ENCODE measurements around the gene PAPPA2.

The PAPPA2 gene

DNA sequence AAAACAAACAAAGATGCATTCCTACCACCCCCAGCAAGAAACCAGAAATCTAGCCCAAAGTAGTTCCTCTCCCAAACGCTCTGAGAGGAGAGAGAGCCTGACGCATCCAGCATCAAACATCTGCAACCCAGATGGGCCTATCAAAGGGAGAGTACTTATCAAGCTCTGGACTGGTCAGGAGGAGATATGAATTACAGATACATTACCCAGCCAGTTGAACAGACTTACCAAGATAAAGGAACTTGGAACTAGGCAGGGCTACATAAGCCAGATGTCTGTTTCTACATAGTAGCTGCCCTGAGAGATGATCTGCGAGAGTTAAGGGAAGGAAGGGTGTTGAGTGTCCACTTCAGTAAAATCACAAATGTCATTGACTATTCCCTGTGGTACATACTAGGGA, 138.4 kb downstream of the PAPPA2 start:
- H3K4me3 ChIP-seq (ENCODE audit: low read length), result no peak overlapping the region
- no peak for DNase-seq (ENCODE audit: low read depth)
- TF ChIP-seq, protein P1, sequence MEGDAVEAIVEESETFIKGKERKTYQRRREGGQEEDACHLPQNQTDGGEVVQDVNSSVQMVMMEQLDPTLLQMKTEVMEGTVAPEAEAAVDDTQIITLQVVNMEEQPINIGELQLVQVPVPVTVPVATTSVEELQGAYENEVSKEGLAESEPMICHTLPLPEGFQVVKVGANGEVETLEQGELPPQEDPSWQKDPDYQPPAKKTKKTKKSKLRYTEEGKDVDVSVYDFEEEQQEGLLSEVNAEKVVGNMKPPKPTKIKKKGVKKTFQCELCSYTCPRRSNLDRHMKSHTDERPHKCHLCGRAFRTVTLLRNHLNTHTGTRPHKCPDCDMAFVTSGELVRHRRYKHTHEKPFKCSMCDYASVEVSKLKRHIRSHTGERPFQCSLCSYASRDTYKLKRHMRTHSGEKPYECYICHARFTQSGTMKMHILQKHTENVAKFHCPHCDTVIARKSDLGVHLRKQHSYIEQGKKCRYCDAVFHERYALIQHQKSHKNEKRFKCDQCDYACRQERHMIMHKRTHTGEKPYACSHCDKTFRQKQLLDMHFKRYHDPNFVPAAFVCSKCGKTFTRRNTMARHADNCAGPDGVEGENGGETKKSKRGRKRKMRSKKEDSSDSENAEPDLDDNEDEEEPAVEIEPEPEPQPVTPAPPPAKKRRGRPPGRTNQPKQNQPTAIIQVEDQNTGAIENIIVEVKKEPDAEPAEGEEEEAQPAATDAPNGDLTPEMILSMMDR (IDR thresholded peaks at IDR 0.05; ENCODE audit: insufficient read depth, low read depth, low read length, missing control alignments), result no peak

DNA sequence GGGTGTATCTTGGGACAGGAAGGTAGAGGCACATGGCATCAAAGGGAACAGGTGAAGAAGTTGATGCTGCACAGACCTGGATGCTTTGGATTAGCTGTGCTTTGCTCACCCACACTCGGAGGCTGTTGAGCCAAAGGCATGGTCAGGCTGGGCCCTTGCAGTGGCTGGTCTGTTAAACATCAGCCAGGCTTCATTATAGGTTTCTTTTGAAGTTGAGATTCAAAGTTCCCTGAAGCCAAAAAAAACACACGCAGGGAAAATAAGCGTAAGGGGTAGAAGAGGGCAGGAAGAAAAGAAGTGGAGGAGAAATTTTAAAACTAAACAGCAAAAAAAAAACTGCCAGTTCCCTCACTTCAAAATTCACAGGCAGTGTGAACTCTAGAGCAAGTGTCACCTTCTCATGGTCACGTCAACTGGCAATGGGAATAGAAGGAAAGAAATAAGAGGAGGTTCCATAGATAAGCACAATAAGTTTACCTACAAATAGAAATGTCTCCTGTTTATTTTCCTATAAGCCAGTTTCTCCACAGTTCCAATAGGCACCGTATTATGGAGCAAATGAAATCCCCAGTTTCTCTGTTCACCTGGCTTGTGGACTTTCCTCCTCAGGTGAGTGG, 139.5 kb downstream of the PAPPA2 start:
- TF ChIP-seq, protein P1 (IDR thresholded peaks at IDR 0.05; ENCODE audit: insufficient read depth, low read depth, low read length, missing control alignments), result no peak
- no peak for DNase-seq (ENCODE audit: low read depth)
- H3K4me3 ChIP-seq (ENCODE audit: low read length), result no peak overlapping the region

DNA sequence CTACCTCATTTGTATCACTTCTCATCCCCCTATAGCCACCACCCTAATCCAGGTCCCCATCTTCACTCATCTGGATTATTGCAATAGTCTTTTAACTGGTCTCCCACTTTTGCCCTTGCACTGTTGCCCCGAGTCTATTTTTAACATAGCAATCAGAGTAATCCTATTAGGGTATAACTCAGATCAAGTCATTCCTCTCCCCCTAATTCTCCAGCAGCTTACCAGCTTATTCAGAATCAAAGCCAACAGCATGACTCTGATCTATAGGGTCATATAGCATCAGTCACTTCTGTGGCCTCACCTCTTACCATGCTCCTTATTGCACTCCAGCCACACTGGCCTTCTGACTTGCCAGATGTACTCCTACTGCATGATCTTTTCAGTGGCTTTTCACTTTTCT, 140.7 kb downstream of the PAPPA2 start:
- no peak for DNase-seq (ENCODE audit: low read depth)
- TF ChIP-seq, protein P1 (IDR thresholded peaks at IDR 0.05; ENCODE audit: insufficient read depth, low read depth, low read length, missing control alignments), result no peak
- no peak overlapping the region for H3K4me3 ChIP-seq (ENCODE audit: low read length)

DNA sequence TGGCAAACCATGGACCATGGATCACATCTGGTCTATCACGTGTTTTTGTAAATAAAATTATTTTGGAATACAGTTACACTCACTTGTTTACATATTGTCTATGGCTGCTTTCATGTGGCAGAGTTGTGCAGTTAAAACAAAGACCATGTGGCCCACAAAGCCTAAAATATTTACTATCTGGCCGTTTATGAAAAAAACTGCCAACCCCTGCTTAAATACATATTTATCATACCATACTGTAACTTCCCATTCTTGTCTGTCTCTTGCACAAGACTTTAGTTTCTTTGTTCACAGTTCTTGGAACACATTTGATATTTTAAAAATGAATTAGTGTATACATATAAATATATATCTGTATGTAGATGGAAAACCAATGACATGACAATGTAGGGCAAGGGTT, 141.5 kb downstream of the PAPPA2 start:
- no peak for DNase-seq (ENCODE audit: low read depth)
- no peak overlapping the region for H3K4me3 ChIP-seq (ENCODE audit: low read length)
- TF ChIP-seq, protein P1 (IDR thresholded peaks at IDR 0.05; ENCODE audit: insufficient read depth, low read depth, low read length, missing control alignments), result no peak

DNA sequence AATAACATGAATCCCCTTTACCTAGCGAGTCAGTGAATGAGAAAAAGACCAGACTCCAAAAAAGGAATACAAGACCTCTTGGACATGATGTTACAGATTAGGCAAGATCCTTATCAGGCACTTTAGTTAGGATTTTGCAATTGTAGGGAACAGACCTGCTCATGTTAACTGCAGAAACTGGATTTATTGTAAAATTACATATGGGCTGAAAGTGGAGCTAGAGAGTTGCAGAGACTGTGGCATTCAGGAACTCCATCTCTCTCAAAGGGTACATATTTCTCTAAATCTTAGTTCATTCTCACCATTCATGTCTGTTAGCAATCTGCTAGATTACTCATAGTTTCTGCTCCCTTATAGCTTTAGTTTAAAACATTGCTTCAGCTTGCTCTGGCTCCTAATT, 142.2 kb downstream of the PAPPA2 start:
- no peak for DNase-seq (ENCODE audit: low read depth)
- TF ChIP-seq, protein P1 (IDR thresholded peaks at IDR 0.05; ENCODE audit: insufficient read depth, low read depth, low read length, missing control alignments), result no peak

DNA sequence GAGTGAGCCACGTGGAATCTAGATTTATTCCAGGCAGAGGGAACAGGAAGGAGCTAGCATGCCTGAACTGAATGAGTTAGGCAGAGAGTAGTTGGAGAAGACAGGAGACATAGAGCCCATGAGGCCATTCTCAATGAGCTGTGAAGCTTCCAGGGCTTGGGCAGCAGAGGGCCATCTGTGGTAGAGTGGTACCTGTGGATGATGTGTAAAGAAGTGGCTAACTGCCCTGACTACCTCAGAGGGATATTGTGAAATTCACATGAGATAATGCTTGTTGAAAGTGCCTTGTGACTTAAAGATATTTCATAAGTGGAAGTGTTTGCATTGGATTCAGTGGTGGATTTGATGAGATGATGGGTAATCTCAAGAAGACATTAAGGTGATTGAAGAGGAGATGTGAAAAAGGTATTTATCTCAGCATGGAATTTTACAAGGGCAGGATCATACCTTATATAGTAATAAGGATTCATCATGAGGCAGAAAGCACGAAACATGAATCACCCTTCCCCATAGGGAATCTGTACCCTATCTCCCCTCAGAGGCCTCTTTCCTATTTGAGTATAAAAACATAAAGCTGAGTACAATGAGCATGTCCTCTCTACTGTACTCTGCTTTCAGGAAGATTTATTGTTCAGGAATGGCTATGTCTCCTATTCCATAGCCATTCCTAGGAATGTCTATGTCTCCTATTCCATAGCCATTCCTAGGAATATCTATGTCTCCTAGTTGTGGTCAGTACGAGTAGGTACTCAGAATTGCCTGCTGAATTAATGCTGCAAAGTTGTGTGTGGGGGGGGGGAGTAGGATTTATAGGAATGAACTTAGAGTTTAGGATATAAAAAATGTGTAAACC, 146.8 kb downstream of the PAPPA2 start:
- no peak overlapping the region for H3K4me3 ChIP-seq (ENCODE audit: low read length)
- DNase-seq (ENCODE audit: low read depth), result peak; percentile 27
- TF ChIP-seq, protein P1 (IDR thresholded peaks at IDR 0.05; ENCODE audit: insufficient read depth, low read depth, low read length, missing control alignments), result no peak

More for the DNA sequence above, 142.2 kb downstream of the PAPPA2 start:
- H3K4me3 ChIP-seq (ENCODE audit: low read length), result no peak overlapping the region

All from epithelial cell of esophagus (primary cell).